Activated CD8-positive, alpha-beta T cell treated with anti-CD3 and anti-CD28 coated beads, Interleukin-2, amount 10 ng/mL, durations not matched to agents 7 days and 5 days (primary cell): ENCODE results near the gene TFAP2C. TPM values are rescaled to one million over a fixed set of nuclear protein-coding genes. Genes with fewer than 3 reads are reported as not detected.

Experiments
- ATAC-seq: fragments of 150-1000 bp; cut with Tn5 transposase; one replicate; pipeline ENCODE4 v1.10.0; 2021; ENCODE audit warnings: moderate library complexity
- CTCF ChIA-PET: fragments of 350-600 bp; sonication (Branson Sonifier 250); formaldehyde crosslinking; loops from one replicate; lab custom pipeline; 2021; ENCODE audit warnings: antibody characterized with exemption; lab: Charles Lee
- POLR2A ChIA-PET: fragments of 350-600 bp; sonication (Branson Sonifier 250); formaldehyde crosslinking; loops from one replicate; lab custom pipeline; 2021; ENCODE audit warnings: antibody characterized with exemption; lab: Charles Lee
- DNase-seq: peaks from one replicate; pipeline ENCODE4 v3.0.0-alpha.2; 2020
- H3K27ac Mint-ChIP-seq: one replicate; pipeline ENCODE4 v1.8.0; 2021; ENCODE audit warnings: mild to moderate bottlenecking, mixed read lengths
- H3K27me3 Mint-ChIP-seq: one replicate; pipeline ENCODE4 v1.8.0; 2021; ENCODE audit warnings: low read depth, mixed read lengths
- H3K36me3 Mint-ChIP-seq: one replicate; pipeline ENCODE4 v1.8.0; 2021; ENCODE audit warnings: low read depth, mixed read lengths
- H3K4me1 Mint-ChIP-seq: one replicate; pipeline ENCODE4 v1.8.0; 2021; ENCODE audit warnings: low read depth, mixed read lengths
- H3K4me3 Mint-ChIP-seq: one replicate; pipeline ENCODE4 v1.8.0; 2021; ENCODE audit warnings: mild to moderate bottlenecking, mixed read lengths
- H3K9me3 Mint-ChIP-seq: one replicate; pipeline ENCODE4 v1.8.0; 2022; ENCODE audit warnings: mixed read lengths; ENCODE audit not compliant: insufficient read depth
- total RNA-seq, 2 experiments: library from RNA; stranded (reverse); gene quantifications; one replicate each; pipeline ENCODE4 v1.2.3, GENCODE V29; 2021

Gene TFAP2C
- total RNA-seq, 2 experiments from 2014 or later: not detected

DNA sequence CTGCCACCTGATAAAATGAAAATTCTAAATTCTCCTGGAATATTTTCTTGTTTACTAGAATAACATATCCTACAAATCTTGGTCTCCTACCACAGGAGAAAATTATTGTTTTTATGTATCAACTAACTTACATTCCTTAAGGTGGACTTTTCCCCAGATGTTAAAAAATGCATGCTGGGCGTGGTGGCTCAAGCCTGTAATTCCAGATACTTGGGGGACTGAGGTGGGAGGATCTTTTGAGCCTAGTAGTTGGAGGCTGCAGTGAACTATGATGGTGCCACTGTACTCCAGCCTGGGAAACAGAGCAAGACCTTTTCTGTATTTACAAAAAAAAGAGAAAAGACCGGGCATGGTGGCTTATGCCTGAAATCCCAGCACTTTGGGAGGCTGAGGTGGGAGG is 27.9 kb upstream of the TFAP2C start:
- no peak overlapping the region for H3K27ac Mint-ChIP-seq
- no peaks in the 10 kb centered on the region for H3K36me3 Mint-ChIP-seq
- ChIA-PET POLR2A (no interaction called here), CTCF (no interaction called here)
- H3K4me1 Mint-ChIP-seq: no peaks in the 10 kb centered on the region
- no peak for ATAC-seq
- DNase-seq: no peak
- H3K27me3 Mint-ChIP-seq: no peaks in the 10 kb centered on the region
- no peak overlapping the region for H3K4me3 Mint-ChIP-seq
- H3K9me3 Mint-ChIP-seq: no peaks in the 10 kb centered on the region

DNA sequence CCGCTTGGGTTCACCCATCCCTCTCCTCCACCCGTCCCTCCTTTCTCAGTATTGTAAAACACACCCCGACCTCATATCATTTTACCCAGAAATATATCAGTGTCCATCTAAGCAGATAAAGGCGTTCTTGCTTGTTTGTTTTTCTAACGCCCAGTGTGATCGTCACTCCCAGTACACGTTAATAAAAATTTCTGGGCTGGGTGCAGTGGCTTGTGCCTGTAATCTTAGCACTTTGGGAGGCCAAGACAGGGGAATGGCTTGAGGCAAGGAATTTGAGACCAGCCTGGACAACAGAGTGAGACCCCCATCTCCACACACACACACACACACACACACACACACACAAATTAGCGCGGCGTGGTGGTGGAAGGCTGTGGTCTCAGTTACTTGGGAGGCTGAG is 24.4 kb upstream of the TFAP2C start:
- ChIA-PET CTCF (no interaction called here), POLR2A (no interaction called here)
- H3K36me3 Mint-ChIP-seq: no peaks in the 10 kb centered on the region
- no peak overlapping the region for H3K27ac Mint-ChIP-seq
- H3K4me1 Mint-ChIP-seq: no peaks in the 10 kb centered on the region
- ATAC-seq (no peak), DNase-seq (no peak)
- H3K4me3 Mint-ChIP-seq: no peak overlapping the region
- no peaks in the 10 kb centered on the region for H3K27me3 Mint-ChIP-seq
- no peaks in the 10 kb centered on the region for H3K9me3 Mint-ChIP-seq

DNA sequence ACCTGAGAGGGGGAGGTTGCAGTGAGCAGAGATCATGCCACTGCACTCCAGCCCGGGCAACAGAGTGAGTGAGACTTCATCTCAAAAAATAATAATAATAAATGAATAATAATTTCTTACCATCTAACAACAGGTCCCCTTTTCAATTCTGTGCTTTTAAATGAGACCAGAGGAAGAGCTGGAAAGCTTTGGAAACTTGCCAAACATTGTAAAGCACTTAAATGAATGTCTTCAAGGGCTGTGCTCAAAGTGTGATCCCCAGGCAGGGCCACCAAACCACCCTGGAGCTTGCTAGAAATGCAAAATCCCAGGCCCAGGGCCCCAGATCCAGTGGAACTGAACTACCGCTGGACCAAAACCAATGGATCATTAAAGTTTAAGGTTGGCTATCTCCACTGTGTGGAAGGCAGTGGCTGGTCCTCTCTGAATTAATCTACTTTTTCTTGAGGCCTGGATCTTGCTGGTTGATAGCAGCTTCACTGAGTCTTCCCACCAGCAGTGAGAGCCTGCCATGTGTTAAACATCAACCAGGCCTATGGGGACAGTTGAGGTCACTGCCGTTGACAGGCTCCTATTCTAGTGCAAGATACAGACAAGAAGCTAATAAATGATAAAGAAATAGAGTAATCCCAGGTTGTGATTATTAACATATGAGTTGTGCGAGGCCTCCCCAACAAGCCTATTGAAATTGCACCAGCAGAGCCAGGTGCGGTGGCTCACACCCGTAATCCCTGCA is 23.7 kb upstream of the TFAP2C start:
- no peaks in the 10 kb centered on the region for H3K27me3 Mint-ChIP-seq
- ATAC-seq: no peak
- no peaks in the 10 kb centered on the region for H3K36me3 Mint-ChIP-seq
- no peak for DNase-seq
- H3K4me1 Mint-ChIP-seq: no peaks in the 10 kb centered on the region
- no peak overlapping the region for H3K27ac Mint-ChIP-seq
- no peaks in the 10 kb centered on the region for H3K9me3 Mint-ChIP-seq
- ChIA-PET POLR2A (no interaction called here), CTCF (no interaction called here)
- no peak overlapping the region for H3K4me3 Mint-ChIP-seq

DNA sequence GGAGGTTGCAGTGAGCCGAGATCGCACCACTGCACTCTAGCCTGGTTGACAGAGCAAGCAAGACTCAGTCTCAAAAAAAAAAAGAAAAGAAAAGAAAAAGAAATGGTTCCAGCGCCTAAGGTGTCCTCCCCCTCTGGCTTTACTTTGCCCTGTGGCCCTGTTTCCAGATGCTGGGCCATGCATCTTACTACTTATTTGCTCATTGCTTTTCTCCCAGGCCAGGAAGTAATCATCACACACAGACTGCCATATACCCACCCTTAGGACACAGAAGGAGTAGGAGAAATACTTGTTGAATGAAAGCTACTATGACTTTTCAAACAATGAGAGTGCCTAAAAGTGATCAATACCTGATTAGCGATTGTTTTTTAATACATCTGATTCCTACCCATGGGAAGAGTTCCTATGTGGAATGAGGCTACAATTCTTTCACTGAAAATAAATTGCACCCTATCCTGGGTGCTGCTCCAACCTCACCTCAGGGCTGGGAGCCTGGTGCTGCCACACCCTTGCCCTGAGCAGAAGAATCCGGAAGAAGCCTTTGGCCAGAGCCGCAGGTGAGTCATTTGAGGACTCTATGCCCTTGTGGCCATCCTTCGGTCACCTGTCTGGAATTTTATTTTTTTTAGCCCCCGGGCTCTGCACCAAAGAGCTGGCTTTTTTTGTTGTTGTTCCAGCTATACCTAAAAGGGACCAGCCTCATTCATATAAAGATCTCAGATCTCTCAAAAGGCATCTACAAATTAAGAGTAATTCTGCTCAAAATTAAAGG is 22.7 kb upstream of the TFAP2C start:
- ATAC-seq: no peak
- POLR2A ChIA-PET: no interaction called here

DNA sequence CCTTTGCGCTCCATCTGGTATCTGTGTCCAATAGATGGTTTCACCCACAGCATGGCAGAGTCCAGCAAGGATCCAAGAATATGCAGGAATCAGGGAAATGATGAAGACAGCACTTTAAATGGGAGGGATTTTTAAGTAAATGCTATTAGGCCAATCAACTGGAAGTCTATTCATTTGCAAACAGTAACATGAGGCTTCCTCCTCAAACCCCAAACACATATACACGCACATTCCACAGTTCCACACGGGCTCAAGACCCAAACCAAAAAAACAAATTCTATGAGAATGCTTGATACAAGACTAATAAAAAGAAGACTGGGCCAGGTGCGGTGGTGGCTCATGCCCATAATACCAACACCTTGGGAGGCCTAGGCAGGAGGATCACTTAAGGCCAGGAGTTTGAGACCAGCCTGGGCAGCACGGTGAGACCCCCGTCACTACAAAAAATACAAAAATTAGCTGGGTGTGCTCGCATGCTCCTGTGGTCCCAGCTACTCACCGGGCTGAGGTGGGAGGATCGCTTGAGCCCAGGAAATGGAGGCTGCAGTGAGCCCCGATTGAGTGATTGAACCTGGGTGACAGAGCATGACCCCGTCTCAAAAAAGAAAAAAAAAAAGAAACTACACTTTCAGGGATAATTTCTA is 21.9 kb upstream of the TFAP2C start:
- ChIA-PET POLR2A (no interaction called here), CTCF (no interaction called here)
- H3K4me1 Mint-ChIP-seq: no peaks in the 10 kb centered on the region
- H3K36me3 Mint-ChIP-seq: no peaks in the 10 kb centered on the region
- no peak for DNase-seq
- H3K27me3 Mint-ChIP-seq: no peaks in the 10 kb centered on the region
- ATAC-seq: no peak
- no peak overlapping the region for H3K4me3 Mint-ChIP-seq
- no peak overlapping the region for H3K27ac Mint-ChIP-seq
- H3K9me3 Mint-ChIP-seq: no peaks in the 10 kb centered on the region

More for the DNA sequence above, 22.7 kb upstream of the TFAP2C start:
- no peaks in the 10 kb centered on the region for H3K27me3 Mint-ChIP-seq
- H3K27ac Mint-ChIP-seq: no peak overlapping the region
- H3K36me3 Mint-ChIP-seq: no peaks in the 10 kb centered on the region
- CTCF ChIA-PET: interaction anchor here (0.6 kb wide), 1 partner anchor 15 kb away, joined by 3 read pairs; no protein-coding TSS in a partner anchor
- no peaks in the 10 kb centered on the region for H3K9me3 Mint-ChIP-seq
- no peak for DNase-seq
- H3K4me1 Mint-ChIP-seq: no peaks in the 10 kb centered on the region
- no peak overlapping the region for H3K4me3 Mint-ChIP-seq

DNA sequence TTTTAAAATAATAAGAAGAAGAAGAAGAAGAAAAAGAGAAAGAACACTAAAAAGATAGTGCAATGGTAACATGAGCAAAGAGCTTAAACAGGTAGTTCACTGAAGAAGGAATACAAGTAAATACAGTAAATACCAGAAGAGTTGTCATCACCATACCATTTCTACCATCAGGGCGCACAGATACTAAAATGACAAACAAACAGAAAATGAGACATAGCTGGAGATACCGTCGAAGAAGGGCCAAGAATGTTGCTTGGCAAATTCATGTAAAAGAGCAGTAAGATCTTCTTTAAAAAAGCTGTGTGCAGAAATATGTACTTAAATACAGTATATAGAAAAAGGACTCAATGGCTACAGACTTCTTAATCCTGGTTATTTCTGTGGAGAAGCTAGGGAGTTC is 20.7 kb upstream of the TFAP2C start:
- CTCF ChIA-PET: no interaction called here
- Mint-ChIP-seq H3K9me3 (no peaks in the 10 kb centered on the region), H3K27ac (no peak overlapping the region), H3K36me3 (no peaks in the 10 kb centered on the region), H3K4me3 (no peak overlapping the region), H3K4me1 (no peaks in the 10 kb centered on the region), H3K27me3 (no peaks in the 10 kb centered on the region)
- DNase-seq (no peak), ATAC-seq (no peak)
- POLR2A ChIA-PET: no interaction called here

DNA sequence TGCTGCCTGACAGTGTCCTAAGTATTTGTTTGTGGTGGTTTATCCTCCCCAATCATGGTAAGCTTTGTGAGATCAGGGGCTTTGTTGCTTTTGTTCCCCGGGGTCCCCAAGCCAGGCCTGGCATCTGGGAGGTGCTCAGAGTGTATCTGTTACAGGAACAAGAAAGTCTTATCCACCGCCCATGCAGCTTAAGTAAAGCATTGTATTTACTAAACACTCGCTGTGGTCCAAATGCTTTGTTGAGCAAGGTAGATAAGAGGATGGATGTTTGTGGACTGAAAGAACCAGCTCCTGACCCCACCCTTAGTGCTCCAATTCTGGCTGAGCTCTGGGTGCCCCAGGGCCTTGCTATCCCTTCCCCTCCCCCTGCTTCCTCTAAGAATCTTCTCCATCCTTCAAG is 19.8 kb upstream of the TFAP2C start:
- no peak overlapping the region for H3K4me3 Mint-ChIP-seq
- H3K27me3 Mint-ChIP-seq: no peaks in the 10 kb centered on the region
- DNase-seq (no peak), ATAC-seq (no peak)
- H3K9me3 Mint-ChIP-seq: no peaks in the 10 kb centered on the region
- ChIA-PET CTCF (no interaction called here), POLR2A (no interaction called here)
- H3K4me1 Mint-ChIP-seq: no peaks in the 10 kb centered on the region
- no peaks in the 10 kb centered on the region for H3K36me3 Mint-ChIP-seq
- no peak overlapping the region for H3K27ac Mint-ChIP-seq

DNA sequence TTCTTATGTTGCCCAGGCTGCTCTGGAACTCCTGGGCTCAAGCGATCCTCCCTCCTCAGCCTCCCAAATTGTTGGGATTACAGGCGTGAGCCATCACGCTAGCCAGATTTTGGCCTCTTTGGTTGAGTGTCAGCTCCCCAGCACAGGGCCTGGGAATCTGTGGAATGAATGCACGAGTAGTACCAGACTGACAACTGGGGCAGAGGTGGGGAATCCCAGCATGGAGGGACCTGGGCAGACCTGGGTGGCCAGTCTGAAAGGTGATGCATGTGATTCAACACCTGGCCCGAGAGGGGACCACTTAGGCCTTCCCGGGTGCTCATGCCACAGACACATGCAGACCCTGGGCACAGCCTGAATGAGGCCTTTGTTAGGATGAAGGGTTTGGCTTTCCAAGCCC is 19.0 kb upstream of the TFAP2C start:
- no peak overlapping the region for H3K4me3 Mint-ChIP-seq
- no peaks in the 10 kb centered on the region for H3K4me1 Mint-ChIP-seq
- no peaks in the 10 kb centered on the region for H3K36me3 Mint-ChIP-seq
- no peaks in the 10 kb centered on the region for H3K9me3 Mint-ChIP-seq
- H3K27me3 Mint-ChIP-seq: no peaks in the 10 kb centered on the region
- DNase-seq (no peak), ATAC-seq (no peak)
- CTCF ChIA-PET: no interaction called here
- POLR2A ChIA-PET: no interaction called here
- H3K27ac Mint-ChIP-seq: no peak overlapping the region

DNA sequence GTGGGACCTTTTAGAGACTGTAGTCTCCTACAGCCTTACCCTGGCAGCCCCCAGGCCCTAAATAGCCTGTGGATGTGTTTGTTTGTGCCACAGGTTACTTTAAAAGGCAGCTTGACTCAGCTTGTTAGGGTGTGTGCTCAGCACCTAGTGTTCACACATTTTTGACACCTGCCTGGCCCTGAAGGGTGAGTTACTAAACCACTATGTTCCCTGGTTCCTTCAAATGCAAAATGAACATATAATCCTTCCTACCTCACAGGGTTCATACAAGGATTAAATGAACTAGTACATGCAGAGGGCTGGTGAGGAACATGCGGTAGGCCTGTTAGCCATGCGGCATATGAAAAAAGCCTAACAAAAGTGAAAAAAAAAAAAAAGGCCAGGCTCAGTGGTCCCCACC is 14.9 kb upstream of the TFAP2C start:
- DNase-seq (no peak), ATAC-seq (no peak)
- CTCF ChIA-PET: no interaction called here
- Mint-ChIP-seq H3K36me3 (no peaks in the 10 kb centered on the region), H3K27me3 (no peaks in the 10 kb centered on the region), H3K4me3 (no peak overlapping the region), H3K4me1 (no peaks in the 10 kb centered on the region), H3K27ac (no peak overlapping the region), H3K9me3 (no peaks in the 10 kb centered on the region)
- POLR2A ChIA-PET: no interaction called here

DNA sequence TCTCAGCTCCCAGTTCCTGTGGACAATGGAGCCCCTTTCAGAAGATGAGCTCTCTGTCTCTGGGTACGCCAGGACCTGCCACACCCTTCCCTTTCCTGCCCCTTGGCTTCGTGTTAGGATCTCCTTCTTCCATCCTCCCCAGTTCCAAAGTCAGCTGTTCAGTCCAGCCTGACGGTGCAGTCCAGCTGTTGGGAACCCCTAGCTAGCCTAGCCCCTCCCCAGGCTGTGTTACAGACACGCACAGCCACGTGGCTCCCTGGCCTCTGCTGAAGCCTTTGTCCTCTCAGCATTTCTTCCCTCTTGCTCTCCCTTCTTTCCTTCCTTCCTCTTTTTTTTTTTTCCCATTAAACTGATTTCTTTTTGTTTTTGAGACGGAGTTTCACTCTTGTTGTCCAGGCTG is 12.4 kb upstream of the TFAP2C start:
- Mint-ChIP-seq H3K4me3 (no peak overlapping the region), H3K9me3 (no peaks in the 10 kb centered on the region), H3K27ac (no peak overlapping the region), H3K4me1 (no peaks in the 10 kb centered on the region), H3K27me3 (no peaks in the 10 kb centered on the region), H3K36me3 (no peaks in the 10 kb centered on the region)
- ATAC-seq: no peak
- ChIA-PET POLR2A (no interaction called here), CTCF (no interaction called here)
- no peak for DNase-seq

DNA sequence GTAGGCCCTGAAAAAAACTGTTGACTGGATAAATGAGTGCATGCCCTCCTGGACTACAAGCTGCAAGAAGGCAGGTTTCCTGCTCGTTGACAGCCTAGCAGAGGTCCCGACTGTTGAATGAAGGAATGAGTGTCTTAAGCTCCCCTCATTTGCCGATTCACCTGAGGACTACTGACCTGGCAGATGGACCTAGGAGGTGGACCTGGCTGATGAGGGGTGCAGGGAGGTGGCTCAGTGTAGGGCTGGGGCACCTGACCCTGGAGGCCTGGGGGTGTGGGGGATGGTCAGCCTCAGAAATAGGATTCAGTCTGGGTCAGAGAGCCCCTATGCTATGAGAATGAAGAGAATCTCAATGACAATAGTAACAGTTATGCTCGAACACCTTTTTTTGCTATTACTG is 11.6 kb upstream of the TFAP2C start:
- Mint-ChIP-seq H3K27ac (no peak overlapping the region), H3K4me1 (no peaks in the 10 kb centered on the region), H3K27me3 (no peaks in the 10 kb centered on the region), H3K36me3 (no peaks in the 10 kb centered on the region), H3K9me3 (no peaks in the 10 kb centered on the region), H3K4me3 (no peak overlapping the region)
- DNase-seq: no peak
- no peak for ATAC-seq
- CTCF ChIA-PET: no interaction called here
- POLR2A ChIA-PET: no interaction called here

DNA sequence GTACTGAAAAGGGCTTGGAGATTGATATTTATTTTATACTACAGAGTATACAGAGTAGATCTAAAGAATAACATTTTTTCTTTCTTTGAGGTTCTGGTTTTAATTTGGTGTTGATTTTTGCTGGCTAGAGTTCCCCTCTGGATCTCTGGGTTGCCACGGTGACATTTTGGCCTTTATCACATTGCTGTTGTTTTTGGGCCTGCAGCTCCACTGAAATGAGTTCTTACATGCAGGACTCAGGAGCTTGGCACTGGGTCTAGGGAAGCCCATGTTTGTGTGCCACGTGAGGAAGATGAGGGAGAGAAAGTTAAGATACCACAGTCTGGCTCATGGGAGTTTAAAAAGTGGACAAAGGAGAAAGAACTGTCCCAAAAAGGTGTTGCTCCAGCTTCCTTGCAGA is 7.4 kb upstream of the TFAP2C start:
- no peak for ATAC-seq
- Mint-ChIP-seq H3K36me3 (no peaks in the 10 kb centered on the region), H3K4me3 (no peak overlapping the region), H3K4me1 (peaks cover 3% of the 10 kb centered on the region), H3K27ac (no peak overlapping the region), H3K9me3 (no peaks in the 10 kb centered on the region), H3K27me3 (peaks cover 19% of the 10 kb centered on the region)
- CTCF ChIA-PET: no interaction called here
- DNase-seq: no peak
- POLR2A ChIA-PET: no interaction called here
